Measurements from ENCODE around the gene EVL. TPM values are rescaled to one million over a fixed set of nuclear protein-coding genes. Genes with fewer than 3 reads are reported as not detected.

EVL gene
- total and polyA plus RNA-seq, 2 of the 8 experiments (the other 6 are each of a cell fraction or from before 2014, with no cell fraction given), result 30.7 to 64.6 TPM

GRCh38 chr14:100190126-100190525 is 124.9 kb downstream of the EVL start:
- H3K23me2 ChIP-seq (ENCODE audit: low read depth, low read length), result no peaks in the 10 kb centered on the region
- ChIA-PET CTCF (ENCODE audit: partially characterized antibody) (interaction anchor here (0.9 to 1.5 kb wide), 2 partner anchors 12 to 32 kb away, joined by 4 read pairs; no protein-coding TSS in a partner anchor), POLR2A (ENCODE audit: partially characterized antibody) (interaction anchor here (0.6 kb wide), 1 partner anchor 384 kb away, joined by 3 read pairs; no protein-coding TSS in a partner anchor)
- no peak overlapping the region for H2AK5ac ChIP-seq (ENCODE audit: low read depth, low read length)
- H3K18ac ChIP-seq (ENCODE audit: extremely low read depth, low read length), result no peak overlapping the region
- no peak overlapping the region for H3K27ac ChIP-seq (ENCODE audit: low read depth, low read length)
- no peak overlapping the region for H2BK20ac ChIP-seq (ENCODE audit: low read length)
- no peaks in the 10 kb centered on the region for H4K20me1 ChIP-seq (replicated peaks in 1 of 2; ENCODE audit: control insufficient read depth in 1 of 2, insufficient read depth in 2 of 2, low read length in 2 of 2)
- FAIRE-seq (no peak), DNase-seq (ENCODE audit: low read depth in 1 of 2, low spot score in 2 of 2) (no peak)
- H3K36me3 ChIP-seq (ENCODE audit: control insufficient read depth in 2 of 4, insufficient read depth in 4 of 4, low read length in 3 of 4), result no peaks in the 10 kb centered on the region
- H2BK5ac ChIP-seq (ENCODE audit: low read depth, low read length), result no peak overlapping the region
- H2AFZ ChIP-seq (ENCODE audit: low read length), result no peak overlapping the region
- no peak overlapping the region for H4K91ac ChIP-seq (replicated peaks; ENCODE audit: insufficient read length, low read length)
- no peak overlapping the region for H3K4me3 ChIP-seq (ENCODE audit: extremely low read depth in 1 of 4, insufficient read depth in 2 of 4, low read depth in 3 of 4, low read length in 4 of 4)
- H3K4ac ChIP-seq (replicated peaks; ENCODE audit: insufficient read length, low read depth, low read length), result no peak overlapping the region
- H3K23ac ChIP-seq (ENCODE audit: insufficient read length), result no peak overlapping the region
- H4K5ac ChIP-seq (ENCODE audit: insufficient read length, low read depth, low read length), result no peak overlapping the region
- H2BK120ac ChIP-seq (replicated peaks; ENCODE audit: low read depth, low read length), result no peak overlapping the region
- no peak overlapping the region for H2BK12ac ChIP-seq (ENCODE audit: low read depth, low read length)
- peaks cover 4 to 12% (median 10%) of the 10 kb centered on the region in 4 experiments; a peak in 6 of 7 replicates for H3K4me1 ChIP-seq (replicated peaks in 1 of 4; ENCODE audit: control insufficient read depth in 3 of 4, insufficient read depth in 4 of 4, low read length in 3 of 4)
- no peaks in the 10 kb centered on the region for H3K79me1 ChIP-seq (ENCODE audit: low read depth, low read length)
- no peak overlapping the region for H3K14ac ChIP-seq (ENCODE audit: insufficient read length)
- H3K27me3 ChIP-seq (replicated peaks in 1 of 4; ENCODE audit: control insufficient read depth in 3 of 4, extremely low read depth in 1 of 4, insufficient read depth in 3 of 4, low read length in 3 of 4), result no peaks in the 10 kb centered on the region
- H3K9ac ChIP-seq (replicated peaks in 1 of 4; ENCODE audit: extremely low read depth in 1 of 4, low read depth in 3 of 4, low read length in 3 of 4), result no peak overlapping the region
- no peaks in the 10 kb centered on the region for H3K79me2 ChIP-seq (ENCODE audit: control insufficient read depth in 1 of 2, insufficient read depth in 2 of 2, low read length in 2 of 2)
- H2BK15ac ChIP-seq (ENCODE audit: low read length), result no peak overlapping the region
- 88% methylated on average over 1 of the region's 1 CpG; no CpG with 5 or more reads in 1 of the 2 experiments for WGBS, 2 experiments (ENCODE audit: extremely low coverage in 1 of 2, insufficient coverage in 1 of 2, insufficient read length in 1 of 2, insufficient replicate concordance in 2 of 2, low coverage in 1 of 2, low lambda C conversion rate in 2 of 2, missing lambda C conversion rate in 1 of 2)
- no peak overlapping the region for H4K8ac ChIP-seq (ENCODE audit: extremely low read depth, insufficient read depth, low read length)
- no peak overlapping the region for H3K56ac ChIP-seq (replicated peaks; ENCODE audit: insufficient read length, low read depth, low read length)
- no peak overlapping the region for H3K4me2 ChIP-seq (ENCODE audit: insufficient read depth in 1 of 2, low read depth in 2 of 2, low read length in 2 of 2)
- H3K9me3 ChIP-seq (ENCODE audit: insufficient read depth in 2 of 2, low read depth in 1 of 2, low read length in 1 of 2), result no peaks in the 10 kb centered on the region

Data from H1 (cell line).